Transverse colon (tissue), 4 donors: ENCODE results near the gene SLAMF9. TPM values are rescaled to one million over a fixed set of nuclear protein-coding genes. Genes with fewer than 3 reads are reported as not detected.

ENCODE experiments used
- DNase-seq: peaks from one replicate; pipeline ENCODE4 v3.0.0-alpha.2; 2019
- H3K27ac ChIP-seq, 4 donors: fragments of 200-600 bp; sonication (generic); 2 replicates each; pipeline ENCODE4 v1.5.1; 2016 to 2018; ENCODE audit warnings: inconsistent platforms in 4 of 4
- H3K27me3 ChIP-seq: fragments of 200-600 bp; sonication (generic); 2 replicates; pipeline ENCODE4 v1.5.1; 2017; ENCODE audit warnings: inconsistent platforms
- H3K36me3 ChIP-seq, 4 donors: fragments of 200-600 bp; sonication (generic); 2 replicates each; pipeline ENCODE4 v1.5.1; 2017 to 2019; ENCODE audit warnings: inconsistent platforms in 4 of 4
- H3K4me1 ChIP-seq, 4 donors: fragments of 200-600 bp; sonication (generic); 2 replicates each; pipeline ENCODE4 v1.5.1; 2017 to 2020; ENCODE audit warnings: inconsistent platforms in 4 of 4
- H3K4me3 ChIP-seq, 4 donors: fragments of 200-600 bp; sonication (generic); 1 replicate in 1 of 4; 2 replicates in 3 of 4; pipeline versions ENCODE4 v1.5.1 to v1.6.1; 2017 to 2019; ENCODE audit warnings: inconsistent platforms in 4 of 4
- H3K9me3 ChIP-seq, 2 donors: fragments of 200-600 bp; sonication (generic); 2 replicates each; pipeline ENCODE4 v1.5.1; 2017 to 2019; ENCODE audit warnings: inconsistent platforms in 2 of 2
- EP300 ChIP-seq: sonication (generic); formaldehyde crosslinking; IDR thresholded peaks from one replicate; pipeline ENCODE4 v1.6.1; 2017; ENCODE audit warnings: antibody characterized with exemption, low read depth
- POLR2A ChIP-seq: fragments of 450-650 bp; IDR thresholded peaks from one replicate; pipeline ENCODE4 v1.6.1; 2016; ENCODE audit warnings: antibody characterized with exemption, mild to moderate bottlenecking, moderate library complexity
- POLR2AphosphoS5 ChIP-seq, 3 donors: sonication (generic); formaldehyde crosslinking; IDR thresholded peaks; one replicate each; pipeline ENCODE4 v1.6.1; 2016; ENCODE audit warnings: antibody characterized with exemption in 3 of 3
- WGBS, 2 donors: methylation state at CpG; one replicate each; pipeline ENCODE4 v1.1.5; 2018; ENCODE audit warnings: low coverage in 1 of 2; 5-methylcytosine and 5-hydroxymethylcytosine counted together
- in situ Hi-C, 4 donors: fragments of 200-750 bp; cut with MboI; loops; one replicate each; pipeline versions ENCODE4 v1.15.0 to v1.15.1; 2017; ENCODE audit warnings: low sequenced_read_pairs in 3 of 4, low pct_ligation_motif_present in 1 of 4, low pct_unique_long_range_greater_than_20kb in 1 of 4
- intact Hi-C: fragments of 100-400 bp; cut with DNase I; formaldehyde crosslinking; loops from one replicate; pipeline ENCODE4 v1.15.1; 2023; ENCODE audit warnings: low total_unique reads
- total RNA-seq, 4 donors: library from RNA; depleted of rRNA; stranded (reverse); fragments of >200 nt; gene quantifications; one replicate each; pipeline ENCODE4 v1.1.0, GENCODE V29; 2016
- TF ChIP-seq, protein P1 (sequence below), 5 experiments: fragments of 200-600 bp in 3 of 5; fragments of 450-650 bp in 2 of 5; sonication (generic) in 3 of 5; IDR thresholded peaks; 1 replicate in 2 of 5; 2 replicates in 3 of 5; pipeline ENCODE4 v1.5.1; 2016 to 2017; ENCODE audit warnings: antibody characterized with exemption in 5 of 5, inconsistent platforms in 3 of 5, mild to moderate bottlenecking in 2 of 5, moderate library complexity in 1 of 5

The SLAMF9 gene
- total RNA-seq, 4 donors from 2014 or later = 0.64 TPM; not detected in 3

DNA sequence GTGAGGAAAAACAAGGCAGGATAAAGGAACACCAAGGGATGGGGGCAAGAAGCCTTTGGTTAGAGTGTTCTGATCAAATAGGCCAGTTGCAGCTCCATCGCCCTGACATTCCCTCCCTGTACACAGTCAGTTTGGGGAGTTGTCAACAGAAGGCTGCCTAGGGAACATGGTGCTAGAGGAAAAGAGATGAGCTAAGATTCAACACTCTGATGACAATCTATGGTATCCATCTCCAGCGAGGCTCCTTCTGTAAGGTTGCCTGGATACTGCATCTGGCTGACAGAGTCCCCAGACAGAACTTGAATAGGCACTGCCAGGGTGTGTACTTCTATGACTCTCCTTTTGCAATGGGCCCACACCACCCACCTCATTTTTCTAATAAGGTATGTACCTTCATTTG lies 11.2 kb upstream of the SLAMF9 start:
- TF ChIP-seq EP300 (no peak), POLR2A (no peak), POLR2AphosphoS5 (IDR thresholded peaks at IDR 0.05) (no peak)
- TF ChIP-seq, protein P1, sequence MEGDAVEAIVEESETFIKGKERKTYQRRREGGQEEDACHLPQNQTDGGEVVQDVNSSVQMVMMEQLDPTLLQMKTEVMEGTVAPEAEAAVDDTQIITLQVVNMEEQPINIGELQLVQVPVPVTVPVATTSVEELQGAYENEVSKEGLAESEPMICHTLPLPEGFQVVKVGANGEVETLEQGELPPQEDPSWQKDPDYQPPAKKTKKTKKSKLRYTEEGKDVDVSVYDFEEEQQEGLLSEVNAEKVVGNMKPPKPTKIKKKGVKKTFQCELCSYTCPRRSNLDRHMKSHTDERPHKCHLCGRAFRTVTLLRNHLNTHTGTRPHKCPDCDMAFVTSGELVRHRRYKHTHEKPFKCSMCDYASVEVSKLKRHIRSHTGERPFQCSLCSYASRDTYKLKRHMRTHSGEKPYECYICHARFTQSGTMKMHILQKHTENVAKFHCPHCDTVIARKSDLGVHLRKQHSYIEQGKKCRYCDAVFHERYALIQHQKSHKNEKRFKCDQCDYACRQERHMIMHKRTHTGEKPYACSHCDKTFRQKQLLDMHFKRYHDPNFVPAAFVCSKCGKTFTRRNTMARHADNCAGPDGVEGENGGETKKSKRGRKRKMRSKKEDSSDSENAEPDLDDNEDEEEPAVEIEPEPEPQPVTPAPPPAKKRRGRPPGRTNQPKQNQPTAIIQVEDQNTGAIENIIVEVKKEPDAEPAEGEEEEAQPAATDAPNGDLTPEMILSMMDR (IDR thresholded peaks at IDR 0.05) = no peak
- intact Hi-C loops = no loop called here
- Histone ChIP-seq H3K9me3 (no peaks in the 10 kb centered on the region), H3K27ac (no peak overlapping the region), H3K36me3 (no peaks in the 10 kb centered on the region), H3K4me1 (peaks cover 6 to 29% (median 20%) of the 10 kb centered on the region in 4 donors), H3K27me3 (no peaks in the 10 kb centered on the region), H3K4me3 (no peak overlapping the region)
- in situ Hi-C loops = no loop called here
- no peak for DNase-seq
- 78 to 96% methylated on average over 2 of the region's 2 CpGs for WGBS, 2 donors

DNA sequence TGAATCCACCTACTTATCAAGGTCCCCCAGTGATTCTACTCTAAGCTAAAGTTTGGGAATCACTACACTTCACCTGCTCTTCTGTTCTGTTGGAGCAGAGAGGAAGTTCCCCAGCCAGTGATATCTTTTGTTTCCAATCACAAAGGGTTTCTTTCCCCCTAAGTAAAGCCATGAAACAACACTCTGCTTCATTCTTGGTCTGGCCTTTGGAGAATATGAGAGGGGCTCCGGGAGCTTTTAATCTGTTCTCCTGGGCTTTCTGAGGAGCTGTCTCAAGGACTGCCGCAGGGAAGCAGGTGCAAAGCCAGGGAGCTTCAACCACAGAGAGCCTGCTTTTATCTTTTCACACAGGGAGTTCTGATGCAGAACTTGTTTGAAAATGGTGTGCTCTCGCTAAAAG lies 10.1 kb upstream of the SLAMF9 start:
- Histone ChIP-seq H3K4me1 (peaks cover 0 to 19% (median 12%) of the 10 kb centered on the region in 4 donors), H3K4me3 (no peak overlapping the region), H3K36me3 (no peaks in the 10 kb centered on the region), H3K27ac (no peak overlapping the region), H3K9me3 (no peaks in the 10 kb centered on the region), H3K27me3 (no peaks in the 10 kb centered on the region)
- TF ChIP-seq POLR2AphosphoS5 (IDR thresholded peaks at IDR 0.05) (no peak), EP300 (no peak), POLR2A (no peak)
- TF ChIP-seq, protein P1 (IDR thresholded peaks at IDR 0.05) = no peak
- in situ Hi-C loops (no loop called here), intact Hi-C loops (no loop called here)
- DNase-seq = no peak
- WGBS, 2 donors = 88 to 89% methylated on average over 3 of the region's 3 CpGs

DNA sequence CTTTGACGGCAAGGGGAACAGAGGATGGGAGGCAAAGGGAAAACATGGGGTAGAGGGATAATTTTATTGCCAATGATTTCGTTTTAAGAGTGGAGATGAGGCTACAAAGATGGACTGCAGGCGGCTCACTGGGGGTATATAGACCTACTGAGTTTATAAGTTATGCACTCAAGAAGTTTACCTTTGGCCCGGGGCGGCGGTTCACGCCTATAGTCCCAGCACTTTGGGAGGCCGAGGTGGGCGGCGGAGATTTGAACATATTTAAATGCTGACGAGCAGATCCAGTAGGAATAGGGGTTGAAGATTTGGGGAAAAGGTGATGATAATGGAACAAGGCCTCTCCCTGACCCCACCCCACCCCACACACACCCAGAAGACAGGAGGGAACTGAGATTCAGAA lies 8.1 kb upstream of the SLAMF9 start:
- no peak for DNase-seq
- Histone ChIP-seq H3K4me3 (peak overlapping the region in 3 of 4 donors; percentile 3 to 39 (median 20)), H3K9me3 (no peaks in the 10 kb centered on the region), H3K27ac (peak overlapping the region; percentile 73 to 86 (median 82)), H3K27me3 (no peaks in the 10 kb centered on the region), H3K4me1 (peaks cover 0 to 21% (median 12%) of the 10 kb centered on the region in 4 donors), H3K36me3 (no peaks in the 10 kb centered on the region)
- in situ Hi-C loops (no loop called here), intact Hi-C loops (no loop called here)
- WGBS, 2 donors = 68 to 85% methylated on average over 2 to 11 of the region's 11 CpGs
- no peak for TF ChIP-seq POLR2AphosphoS5 (IDR thresholded peaks at IDR 0.05)
- no peak for TF ChIP-seq POLR2A
- no peak for TF ChIP-seq EP300
- TF ChIP-seq, protein P1 (IDR thresholded peaks at IDR 0.05) = no peak

DNA sequence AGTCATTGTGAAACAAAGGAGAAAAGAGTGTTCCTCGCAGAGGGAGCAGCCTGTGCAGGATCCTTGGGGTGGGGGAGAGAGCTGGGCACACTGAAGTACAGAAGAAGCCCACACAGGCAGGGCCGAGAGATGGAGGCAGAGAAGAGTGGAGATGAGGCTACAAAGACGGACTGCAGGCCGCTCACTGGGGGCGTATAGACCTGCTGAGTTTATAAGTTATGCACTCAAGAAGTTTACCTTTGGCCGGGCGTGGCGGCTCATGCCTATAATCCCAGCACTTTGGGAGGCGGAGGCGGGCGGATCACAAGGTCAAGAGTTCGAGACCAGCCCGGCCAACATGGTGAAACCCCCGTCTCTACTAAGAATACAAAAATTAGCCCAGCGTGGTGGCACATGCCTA lies 7.6 kb upstream of the SLAMF9 start:
- 31 to 70% methylated on average over 5 to 15 of the region's 15 CpGs for WGBS, 2 donors
- H3K27me3 ChIP-seq = no peaks in the 10 kb centered on the region
- no peaks in the 10 kb centered on the region for H3K36me3 ChIP-seq
- peak; percentile 81 for DNase-seq
- H3K27ac ChIP-seq = peak overlapping the region; percentile 73 to 86 (median 82)
- H3K4me3 ChIP-seq = peak overlapping the region in 3 of 4 donors; percentile 3 to 39 (median 21)
- no peaks in the 10 kb centered on the region for H3K9me3 ChIP-seq
- in situ Hi-C loops = no loop called here
- intact Hi-C loops = no loop called here
- TF ChIP-seq, protein P1 (IDR thresholded peaks at IDR 0.05) = no peak
- TF ChIP-seq POLR2A = peak; percentile 62
- TF ChIP-seq POLR2AphosphoS5 (IDR thresholded peaks at IDR 0.05) = peak in 1 of 3 donors; percentile 64
- TF ChIP-seq EP300 = no peak
- H3K4me1 ChIP-seq = peaks cover 0 to 21% (median 12%) of the 10 kb centered on the region in 4 donors
